Measurements from ENCODE around the gene BANP.
"Not testable (repeated sequence)": the region's sequence is repeated elsewhere in the genome, so short reads cannot be mapped to it uniquely, and the experiment has no call there.

Gene BANP

DNA sequence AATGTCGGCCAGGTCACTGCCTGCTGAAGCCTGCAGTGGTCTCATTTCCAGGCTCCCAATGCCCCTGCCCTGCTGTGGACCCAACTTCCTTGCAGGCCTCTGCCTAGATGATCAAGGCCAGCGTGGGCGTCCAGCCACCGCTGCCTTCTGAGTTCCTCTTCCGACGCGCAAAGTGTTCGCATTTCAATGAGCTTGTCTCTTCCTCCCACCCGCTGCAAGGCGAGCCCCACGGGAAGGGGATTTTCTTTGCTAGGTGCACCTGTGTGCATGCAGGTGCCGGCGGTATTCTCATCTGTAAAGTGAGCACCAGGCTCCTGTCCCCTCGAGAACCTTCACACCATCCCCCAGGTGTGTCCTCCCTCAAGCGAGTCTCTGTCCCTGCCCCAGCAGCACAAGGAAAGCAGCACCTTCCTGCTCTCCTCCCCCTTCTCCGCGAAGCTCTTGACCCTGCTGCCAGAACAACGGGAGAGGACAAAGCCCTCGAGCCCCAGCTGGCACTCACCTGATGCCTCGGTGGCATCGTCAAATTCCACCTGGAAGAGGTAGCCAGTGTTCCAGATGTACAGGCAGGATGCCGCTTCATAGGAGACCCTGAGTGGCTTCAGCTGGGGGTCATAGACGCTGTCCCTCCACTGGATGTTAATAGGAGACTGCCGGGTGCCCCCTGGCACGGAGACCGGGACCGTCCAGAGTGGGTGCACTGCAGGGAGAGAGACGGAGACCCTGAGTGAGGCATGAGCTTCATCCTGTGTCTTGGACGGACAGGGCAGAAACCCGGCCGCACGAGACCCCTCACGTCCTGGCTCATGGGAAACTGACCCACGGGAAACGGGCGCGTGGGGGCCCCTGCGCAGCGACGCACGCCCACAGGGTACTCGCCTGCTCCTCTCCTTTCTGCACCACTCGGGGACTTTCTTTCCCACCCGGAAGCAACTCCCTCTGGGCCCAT is 24.7 kb upstream of the BANP start:
- DNase-seq, result no peak

DNA sequence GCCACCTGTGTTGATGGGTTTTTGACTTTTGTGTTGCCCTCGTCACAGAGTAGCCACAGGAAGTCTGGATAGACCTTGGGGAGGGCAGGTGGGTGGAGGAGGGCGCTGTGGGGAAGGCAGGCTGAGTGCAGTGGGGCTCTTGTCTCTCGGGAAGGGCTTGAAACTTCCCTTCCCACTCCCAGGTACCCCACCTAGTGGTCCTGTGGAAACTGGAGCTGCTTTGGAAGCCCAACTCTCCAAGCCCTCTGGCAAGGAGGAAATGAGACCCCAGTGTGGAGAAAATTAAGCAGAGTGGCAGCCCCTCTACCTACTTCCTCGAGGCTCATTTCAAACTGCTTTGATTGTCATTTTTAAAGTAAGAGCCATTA is 24.1 kb upstream of the BANP start:
- no peak for DNase-seq

DNA sequence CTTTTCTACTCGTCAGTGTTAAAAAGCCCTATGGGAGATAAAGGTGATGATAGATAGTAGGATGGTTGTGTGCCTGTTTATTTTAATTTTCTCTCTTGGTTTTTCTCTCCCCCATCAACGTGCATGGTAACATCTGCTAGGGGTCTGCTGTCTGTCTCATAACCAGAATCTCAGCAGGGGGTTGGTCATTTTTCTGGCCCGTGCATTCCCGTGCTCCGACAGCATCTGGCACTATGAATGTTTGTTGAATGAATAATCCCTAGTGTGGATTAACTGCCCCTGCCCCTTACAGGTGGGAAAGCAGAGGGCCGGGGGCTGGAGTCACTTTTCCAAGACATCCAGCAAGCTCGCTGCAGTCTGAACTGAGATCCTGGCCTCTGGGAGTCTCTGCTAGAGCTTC is 21.2 kb upstream of the BANP start:
- DNase-seq, result no peak

DNA sequence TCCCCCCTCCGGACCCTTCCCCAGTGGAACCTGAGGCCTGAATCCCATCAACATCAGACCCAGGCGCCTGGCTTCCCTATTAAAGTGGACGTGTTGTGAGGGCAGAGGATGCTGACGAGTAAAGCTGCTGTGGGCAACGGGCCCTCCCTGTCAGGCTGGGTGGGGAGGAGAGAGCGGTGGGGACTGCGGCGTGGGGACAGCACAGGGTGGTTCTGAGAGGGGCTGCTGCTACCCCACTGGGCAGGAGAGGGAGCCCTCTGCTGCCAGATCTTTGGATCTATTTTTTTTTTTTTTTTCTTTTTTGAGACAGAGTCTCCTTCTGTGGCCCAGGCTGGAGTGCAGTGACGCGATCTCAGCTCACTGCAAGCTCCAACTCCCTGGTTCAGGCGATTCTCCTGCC is 20.8 kb upstream of the BANP start:
- no peak for DNase-seq

DNA sequence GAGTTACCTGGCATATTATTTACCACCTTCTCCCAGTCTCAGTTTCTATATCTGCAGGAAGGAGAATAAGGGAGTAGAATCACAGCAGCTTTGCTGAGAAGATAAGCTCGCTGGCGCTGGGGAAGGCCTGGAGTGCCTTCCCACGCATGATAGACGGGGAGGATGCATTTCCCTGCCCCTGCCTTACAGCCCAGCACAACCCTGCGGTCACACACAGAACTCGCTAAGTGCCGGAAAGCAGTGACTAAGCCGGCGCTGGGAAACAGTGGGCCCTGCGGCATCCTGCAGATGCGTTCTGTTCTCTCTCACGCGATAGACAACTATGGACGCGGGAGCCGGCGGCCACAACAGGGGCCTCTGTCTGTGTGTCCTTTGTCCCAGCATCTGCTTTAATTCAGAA is 19.7 kb upstream of the BANP start:
- DNase-seq, result peak; percentile 65

DNA sequence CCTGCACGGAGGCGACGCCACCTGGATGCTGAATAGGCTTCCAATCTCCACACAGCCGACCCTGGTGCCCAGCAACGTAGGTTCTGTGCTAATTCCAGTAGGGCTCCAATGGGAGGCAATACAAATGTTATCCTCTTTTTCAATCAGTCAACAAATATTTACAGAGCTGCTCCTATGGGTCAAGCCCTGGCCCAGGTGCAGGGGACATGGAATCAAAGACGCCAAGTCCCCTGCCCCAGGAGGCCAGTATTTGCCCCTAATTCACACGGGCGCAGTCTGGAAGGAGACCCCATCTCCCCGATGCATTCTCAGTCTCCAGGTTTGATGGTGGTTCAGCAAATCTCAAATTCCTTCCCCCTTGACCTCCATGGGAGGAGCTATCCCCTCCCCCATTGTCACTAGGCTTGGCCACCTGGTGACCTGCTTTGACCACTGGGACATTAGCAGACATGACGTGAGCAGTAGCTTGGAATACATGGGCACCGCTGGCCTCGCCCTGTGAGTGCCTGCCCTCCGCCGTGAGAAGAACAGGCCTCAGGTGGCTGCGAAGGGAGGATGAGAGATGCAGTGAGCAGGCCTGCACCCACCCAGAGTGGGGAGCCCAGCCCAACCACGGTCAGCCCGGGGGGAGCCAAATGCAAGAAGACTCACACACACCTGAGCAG is 18.6 kb upstream of the BANP start:
- DNase-seq, result not testable (repeated sequence)

DNA sequence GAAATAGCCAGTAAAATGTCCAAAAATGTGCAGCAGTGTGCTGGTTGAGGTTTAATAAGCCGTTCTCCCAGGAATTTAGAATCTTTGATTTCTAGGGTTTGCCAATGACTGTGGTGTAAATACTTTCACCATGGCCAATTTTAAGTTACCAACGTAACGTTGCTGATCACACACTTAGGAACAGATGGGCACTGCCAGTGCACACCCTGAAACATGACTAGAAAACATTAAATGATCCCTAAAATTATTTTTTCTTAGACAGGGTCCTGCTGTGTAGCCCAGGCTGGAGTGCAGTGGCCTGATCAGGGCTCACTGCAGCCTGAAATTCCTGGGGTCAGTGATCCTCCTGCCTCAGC is 18.1 kb upstream of the BANP start:
- DNase-seq, result no peak

DNA sequence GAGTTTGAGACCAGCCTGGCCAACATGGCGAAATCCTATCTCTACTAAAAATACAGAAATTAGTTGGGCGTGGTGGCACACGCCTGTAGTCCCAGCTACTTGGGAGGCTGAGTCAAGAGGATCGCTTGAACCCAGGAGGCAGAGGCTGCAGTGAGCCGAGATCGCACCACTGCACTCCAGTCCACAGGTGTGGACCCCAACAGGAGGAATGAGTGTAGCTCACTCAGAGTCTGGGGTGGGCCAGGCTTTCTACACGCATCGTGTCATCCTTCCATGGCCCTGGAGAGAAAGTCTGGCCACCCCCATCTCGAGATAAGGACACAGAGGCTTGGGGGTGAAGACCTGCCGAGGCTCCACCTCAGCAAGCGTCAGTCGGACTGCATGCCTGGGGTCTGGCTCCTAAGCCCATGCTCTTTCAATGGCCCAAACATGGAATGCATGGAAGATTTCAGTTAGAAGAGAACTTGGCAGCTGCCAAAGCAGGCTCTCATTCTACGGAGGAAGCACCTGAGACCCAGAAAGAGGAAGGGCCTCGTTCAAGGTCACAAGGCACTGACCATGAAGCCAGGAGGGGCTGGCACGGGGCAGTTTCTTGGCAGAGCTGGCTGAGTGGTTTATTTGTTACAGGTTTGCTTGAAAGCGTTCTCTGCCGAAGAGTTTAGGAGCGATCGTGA is 16.3 kb upstream of the BANP start:
- not testable (repeated sequence) for DNase-seq

DNA sequence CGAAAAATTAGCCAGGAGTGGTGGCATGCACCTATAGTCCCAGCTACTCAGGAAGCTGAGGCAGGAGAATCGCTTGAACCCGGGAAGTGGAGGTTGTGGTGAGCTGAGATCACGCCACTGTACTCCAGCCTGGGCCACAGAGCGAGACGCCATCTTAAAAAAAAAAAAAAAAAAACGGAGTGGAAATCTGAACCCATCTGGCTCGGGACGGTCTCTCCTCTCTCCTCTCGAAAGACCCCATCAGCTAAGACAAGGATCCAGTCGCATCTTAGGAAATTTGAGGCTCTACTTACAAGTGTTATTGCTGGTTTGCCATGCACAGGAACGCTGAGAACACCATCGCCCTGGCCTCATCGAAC is 15.2 kb upstream of the BANP start:
- DNase-seq, result not testable (repeated sequence)

DNA sequence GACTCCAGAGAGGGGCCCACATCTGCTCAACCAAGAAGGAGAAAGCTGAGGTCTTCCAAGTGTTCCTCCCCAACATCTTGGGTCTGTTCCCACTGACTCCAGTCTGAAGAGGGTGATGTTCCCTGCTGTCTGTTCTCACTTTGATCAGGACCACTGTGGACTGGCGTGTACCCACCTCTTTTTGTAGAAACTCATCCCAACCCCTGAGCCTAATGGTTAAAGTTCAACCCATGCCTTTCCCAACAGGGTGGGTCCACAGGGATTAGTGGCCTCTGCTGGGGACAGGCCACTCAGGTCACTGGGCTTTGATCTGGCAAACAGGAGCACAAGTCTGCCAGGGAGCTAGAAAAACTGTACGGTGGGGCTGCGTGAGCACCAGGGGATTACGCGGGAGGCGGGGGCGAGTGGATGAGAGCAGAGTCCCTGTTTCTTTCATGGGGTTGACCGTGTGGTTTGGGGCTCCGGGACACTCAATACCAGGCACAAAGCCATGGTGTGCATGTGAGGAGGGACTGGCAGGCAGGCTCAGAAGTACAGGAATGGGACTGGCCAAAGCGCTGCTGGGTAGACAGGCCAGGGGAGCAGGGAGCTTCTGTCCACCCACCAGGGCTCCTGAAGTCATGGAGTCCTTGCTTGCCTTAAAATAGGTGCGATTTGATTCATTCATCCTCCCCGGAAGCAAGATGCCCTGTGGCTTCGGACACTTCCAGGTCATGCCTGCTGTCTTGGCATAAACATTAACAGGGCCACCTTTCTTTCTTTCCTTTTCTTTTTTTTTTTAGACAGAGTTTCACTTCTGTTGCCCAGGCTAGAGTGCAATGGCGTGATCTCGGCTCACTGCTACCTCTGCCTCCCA is 14.6 kb upstream of the BANP start, which contains the start of gene CA5A:
CA5A (minus strand) TSS at position 155 of the 856 bp plus-strand sequence; CDS start at position 76, 79 bp downstream.
- DNase-seq, result no peak

DNA sequence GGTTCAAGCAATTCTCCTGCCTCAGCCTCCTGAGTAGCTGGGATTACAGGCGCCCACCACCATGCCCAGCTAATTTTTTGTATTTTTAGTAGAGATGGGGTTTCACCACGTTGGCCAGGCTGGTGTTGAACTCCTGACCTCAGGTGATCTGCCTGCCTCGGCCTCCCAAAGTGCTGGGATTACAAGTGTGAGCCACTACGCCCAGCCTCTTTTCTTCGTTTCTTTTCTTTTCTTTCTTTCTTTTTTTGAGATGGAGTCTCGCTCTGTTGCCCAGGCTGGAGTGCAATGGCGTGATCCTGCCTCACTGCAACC is 14.0 kb upstream of the BANP start:
- DNase-seq, result not testable (repeated sequence)

DNA sequence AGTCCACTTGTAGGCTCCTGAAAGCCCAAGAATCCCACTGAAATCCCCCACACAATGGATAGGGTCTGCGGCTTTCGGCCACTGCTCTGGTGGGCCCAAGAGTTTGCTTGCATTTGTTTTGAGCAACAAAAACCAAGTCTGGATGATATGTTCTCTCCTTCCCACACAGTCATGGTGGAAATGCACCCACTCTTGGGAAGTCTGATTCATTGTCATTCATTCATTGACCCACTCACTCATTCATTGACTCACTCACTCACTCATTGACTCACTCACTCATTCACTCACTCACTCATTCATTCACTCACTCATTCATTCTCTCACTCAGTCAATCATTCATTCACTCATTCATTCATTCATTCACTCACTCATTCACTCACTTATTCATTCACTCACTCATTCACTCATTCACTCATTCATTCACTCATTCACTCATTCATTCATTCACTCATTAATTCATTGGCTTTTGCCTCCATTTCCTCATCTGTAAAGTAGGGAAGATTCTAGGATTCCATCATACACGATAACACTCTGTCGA is 12.8 kb upstream of the BANP start:
- DNase-seq, result no peak

DNA sequence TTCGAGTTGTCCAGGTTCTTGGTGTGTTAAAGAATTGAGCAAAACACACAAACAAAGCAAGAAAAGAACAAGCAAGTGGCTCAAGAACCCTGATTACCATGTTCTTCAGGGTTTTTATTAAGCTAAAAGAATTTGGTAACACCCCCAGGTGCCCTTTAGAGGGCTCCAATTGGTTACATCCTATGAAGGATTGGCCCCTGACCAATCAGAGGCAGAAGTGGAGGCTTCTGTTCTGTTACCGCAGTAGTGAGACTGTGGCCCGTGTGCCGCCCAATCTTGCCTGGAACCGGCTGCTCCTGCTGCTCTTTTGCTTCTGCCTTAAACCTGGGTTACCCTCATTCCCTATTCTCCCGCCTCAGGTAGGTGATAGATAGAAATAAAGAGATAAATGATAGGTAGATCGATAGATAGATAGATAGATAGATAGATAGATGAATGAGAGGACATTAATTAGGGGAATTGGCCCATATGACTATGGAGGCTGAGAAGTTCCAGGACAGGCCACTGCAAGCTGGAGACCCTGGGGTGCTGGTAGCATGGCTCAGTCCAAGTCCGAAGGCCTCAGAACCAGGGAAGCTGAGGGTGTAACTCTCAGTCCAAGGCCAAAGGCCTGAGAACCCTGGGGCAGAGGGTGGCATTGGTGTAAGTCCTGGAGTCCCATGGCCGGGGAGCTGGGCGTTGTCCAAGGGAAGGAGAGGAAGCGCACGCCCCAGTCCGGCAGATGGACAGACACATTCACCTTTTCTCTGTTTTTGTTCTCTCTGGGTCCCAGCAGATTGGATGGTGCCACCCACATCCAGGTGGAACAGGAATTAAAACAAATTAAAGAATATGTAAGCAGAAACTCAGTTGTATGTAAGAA is 11.4 kb upstream of the BANP start:
- DNase-seq, result no peak

DNA sequence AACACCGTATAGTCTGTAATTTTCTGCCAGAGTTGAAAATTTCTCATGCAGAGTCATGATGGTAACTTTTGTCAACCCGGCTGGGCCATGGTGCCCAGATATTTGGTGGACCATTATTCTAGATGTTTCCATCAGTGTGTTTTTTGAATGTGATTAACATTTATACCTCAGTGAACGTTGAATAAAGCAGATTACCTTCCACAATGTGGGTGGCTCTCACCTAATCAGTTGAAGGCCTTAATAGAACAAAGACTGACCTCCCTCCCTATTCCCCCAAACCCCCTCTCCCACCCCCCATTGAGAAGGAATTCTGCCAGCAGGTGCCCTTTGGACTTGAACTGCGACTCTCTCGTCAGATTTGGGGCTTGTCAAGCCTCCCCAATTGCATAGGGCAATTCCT is 8.6 kb upstream of the BANP start:
- no peak for DNase-seq

DNA sequence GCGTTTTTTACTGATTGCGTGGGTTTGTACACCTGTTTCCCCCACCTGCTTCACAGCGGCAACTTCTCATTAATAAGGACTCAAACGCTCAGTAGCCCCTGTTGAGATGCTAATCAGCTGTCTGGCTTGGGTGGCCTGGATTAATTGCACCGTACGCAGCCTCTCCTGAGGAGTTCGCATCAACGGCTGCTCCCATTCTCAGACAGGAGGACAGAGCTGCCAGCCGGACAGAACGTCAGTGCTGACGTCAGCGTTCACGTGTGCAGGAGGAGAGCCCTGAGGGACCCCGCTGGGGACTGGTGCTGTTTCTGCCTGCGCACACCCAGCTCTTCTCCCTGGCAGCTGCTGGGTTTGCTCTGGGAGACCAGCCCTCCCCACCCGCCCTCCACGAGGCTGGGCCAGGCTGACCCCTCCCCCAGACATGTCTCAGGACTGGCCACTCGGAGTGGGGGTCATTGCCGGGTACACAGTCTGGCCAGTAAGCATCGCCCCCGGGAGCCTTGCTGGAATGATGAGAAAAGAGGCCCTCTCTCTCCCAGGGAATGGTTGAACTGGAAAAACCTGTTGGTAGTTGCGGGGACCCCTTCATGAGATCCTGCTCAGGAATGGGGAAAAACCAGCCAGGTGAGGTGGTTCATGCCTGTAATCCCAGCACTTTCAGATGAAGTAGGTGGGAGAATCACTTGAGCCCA is 5.7 kb upstream of the BANP start:
- DNase-seq, result peak; percentile 84

DNA sequence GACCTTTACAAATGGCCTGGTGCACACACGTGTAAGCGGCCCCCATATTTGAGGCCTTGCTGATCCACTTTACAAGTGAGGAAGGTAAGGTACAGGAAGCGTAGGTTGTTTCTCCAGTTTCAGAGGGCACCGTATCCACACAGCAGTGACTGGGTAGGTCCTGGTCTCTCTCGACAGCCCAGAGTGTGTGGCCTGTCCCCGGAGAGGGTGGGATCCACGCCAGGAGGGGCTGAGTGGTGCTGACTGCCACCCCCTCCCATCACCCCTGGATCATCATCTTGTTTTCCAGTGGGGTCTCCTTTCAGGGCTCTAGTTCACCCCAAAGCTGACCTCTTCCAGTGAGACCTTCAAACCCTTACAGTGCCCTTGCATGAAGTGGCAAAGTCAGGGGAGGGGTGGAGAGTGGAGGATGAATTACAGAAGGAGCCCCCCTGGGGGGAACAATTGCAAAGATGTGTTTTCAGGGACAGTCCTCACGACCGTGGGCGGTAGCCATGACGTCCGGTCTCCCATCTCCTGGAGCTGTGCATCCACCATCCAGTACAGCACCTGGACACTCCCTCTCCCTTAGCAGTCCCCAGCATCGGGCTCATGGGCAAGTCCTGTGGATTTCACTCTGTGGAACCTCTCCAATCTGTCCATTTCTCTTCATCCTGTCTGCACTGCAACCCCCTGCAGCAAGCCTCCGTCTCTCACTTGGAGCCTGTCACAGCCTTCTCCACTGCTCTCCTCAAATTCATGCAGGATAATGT is 4.5 kb upstream of the BANP start:
- DNase-seq, result no peak

DNA sequence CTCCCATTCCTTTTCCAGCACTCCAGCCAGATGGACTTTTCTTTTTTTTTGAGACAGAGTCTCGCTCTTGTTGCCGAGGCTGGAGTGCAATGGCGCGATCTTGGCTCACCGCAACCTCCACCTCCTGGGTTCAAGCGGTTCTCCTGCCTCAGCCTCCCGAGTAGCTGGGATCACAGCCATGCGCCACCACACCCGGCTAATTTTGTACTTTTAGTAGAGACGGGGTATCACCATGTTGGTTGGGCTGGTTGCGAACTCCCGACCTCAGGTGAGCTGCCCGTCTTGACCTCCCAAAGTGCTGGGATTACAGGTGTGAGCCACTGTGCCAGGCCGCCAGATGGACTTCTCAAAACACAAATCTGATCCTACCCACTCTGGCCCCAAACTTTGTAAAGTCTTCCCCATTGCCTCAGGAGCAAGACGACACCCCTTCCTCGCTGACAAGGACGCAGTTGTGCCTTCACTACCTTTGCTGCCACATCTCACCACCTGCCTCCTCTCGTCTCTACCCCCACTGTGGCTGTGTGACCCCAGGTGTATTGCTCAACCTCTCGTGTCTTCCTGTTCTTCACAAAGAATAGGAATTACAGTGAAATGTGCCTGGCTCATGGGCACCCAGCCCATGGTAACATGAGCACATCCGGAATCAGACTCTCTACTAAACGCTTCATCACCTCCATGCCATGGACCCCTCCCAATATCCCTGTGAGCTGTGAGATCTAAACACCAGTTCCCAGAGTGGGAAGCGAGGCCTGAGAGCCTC is 3.7 kb upstream of the BANP start:
- no peak for DNase-seq

DNA sequence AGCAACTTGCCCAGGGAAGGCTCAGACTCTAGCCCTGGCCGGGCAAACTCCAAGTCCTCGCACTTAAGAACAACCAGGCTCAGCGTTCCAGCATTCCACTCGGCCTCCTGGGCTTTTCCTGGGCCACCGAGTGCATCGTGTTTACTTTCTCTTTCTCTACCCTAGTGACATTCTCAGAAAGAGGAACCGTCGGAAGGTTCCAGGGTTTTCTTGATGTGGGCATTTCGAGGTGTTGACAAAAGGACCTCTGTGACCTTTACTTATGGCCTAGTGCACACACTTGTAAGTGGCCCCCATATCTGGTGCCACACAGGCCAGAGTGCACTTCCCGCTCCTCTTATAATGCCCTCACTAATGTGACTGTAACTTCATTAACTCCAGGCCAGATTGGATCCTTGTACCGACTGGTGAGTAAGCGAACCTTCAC is 3.1 kb upstream of the BANP start:
- no peak for DNase-seq

DNA sequence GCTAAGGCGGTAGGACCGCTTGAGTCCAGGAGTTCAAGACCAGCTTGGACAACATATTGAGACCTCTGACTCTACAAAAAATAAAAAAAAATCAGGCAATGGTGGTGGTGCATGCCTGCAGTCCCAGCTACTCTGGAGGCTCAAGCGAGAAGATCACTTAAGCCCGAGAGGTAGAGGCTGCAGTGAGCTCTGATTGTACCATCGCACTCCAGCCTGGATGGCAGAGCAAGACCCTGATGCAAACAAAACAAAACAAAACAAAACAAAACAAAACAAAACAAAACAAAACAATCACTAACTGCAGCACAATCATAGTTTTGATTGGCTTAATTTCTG is 2.5 kb upstream of the BANP start:
- DNase-seq, result no peak

Data from retina (tissue), 1 donor.